ENCODE results near the gene RSPH6A. TPM values are rescaled to one million over a fixed set of nuclear protein-coding genes. Genes with fewer than 3 reads are reported as not detected.

RSPH6A gene
- total and polyA plus RNA-seq, 2 of the 13 experiments (the other 11 are each of a cell fraction or from before 2014, with no cell fraction given): 0.07 TPM; not detected in 1

- TF ChIP-seq GLI4 (CRISPR knock-in tag; IDR thresholded peaks at IDR 0.05; ENCODE audit: borderline replicate concordance) (no peak), ZNF674 (CRISPR knock-in tag; IDR thresholded peaks at IDR 0.05; ENCODE audit: low read depth) (no peak), TOE1 (CRISPR knock-in tag; IDR thresholded peaks at IDR 0.05) (peak; percentile 62; the same call in 1 of the 2 replicates), MAF1 (CRISPR knock-in tag; IDR thresholded peaks at IDR 0.05; ENCODE audit: borderline replicate concordance) (0 out of 2 replicates have a peak, but pooled peaks have one; percentile 63), ZNF121 (CRISPR knock-in tag; IDR thresholded peaks at IDR 0.05) (no peak), ERF (CRISPR knock-in tag; IDR thresholded peaks at IDR 0.05) (peak; percentile 84; the same call in 1 of the 2 replicates), ZMAT5 (CRISPR knock-in tag; IDR thresholded peaks at IDR 0.05; ENCODE audit: borderline replicate concordance, low read depth) (0 out of 2 replicates have a peak, but pooled peaks have one; percentile 33), ATF1 (CRISPR knock-in tag; IDR thresholded peaks at IDR 0.05) (no peak), ZMYM3 (CRISPR knock-in tag; IDR thresholded peaks at IDR 0.05) (0 out of 2 replicates have a peak, but pooled peaks have one; percentile 30), MEIS1 (CRISPR knock-in tag; IDR thresholded peaks at IDR 0.05; ENCODE audit: borderline replicate concordance) (no peak; the same call in 1 of the 2 replicates)
Measured at GRCh38 chr19:45768984-45769782, 45.9 kb downstream of the RSPH6A start, which contains the start of gene SIX5 (continued).

DNA sequence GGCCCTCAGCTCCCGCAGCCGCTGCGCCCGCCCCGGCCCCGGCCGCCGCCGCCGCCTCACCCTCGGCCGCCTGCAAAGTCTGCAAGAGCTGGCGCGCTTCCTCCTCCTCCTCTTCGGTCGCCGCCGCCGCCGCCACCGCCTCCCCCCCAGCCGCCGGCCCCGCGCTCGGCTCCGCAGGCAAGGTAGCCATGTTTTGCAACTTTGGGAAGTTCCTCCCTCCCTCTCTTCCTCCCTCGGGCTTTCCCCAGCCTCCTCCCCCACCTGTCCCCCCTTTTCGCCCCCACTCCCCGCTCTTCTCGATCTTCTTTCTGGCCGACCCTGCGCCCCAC is 46.5 kb downstream of the RSPH6A start:
- H3K36me3 ChIP-seq (replicated peaks in 1 of 2; ENCODE audit: control insufficient read depth in 1 of 2, insufficient read depth in 2 of 2, low read length in 2 of 2): no peaks in the 10 kb centered on the region
- peak overlapping the region; percentile 91 for H3K27ac ChIP-seq (ENCODE audit: extremely low read length, insufficient read depth, low read length)
- ChIA-PET POLR2A (interaction anchor here (0.9 to 4.7 kb wide), 21 partner anchors 10 to 185 kb away, joined by 3 to 94 read pairs (median 9); partner anchors contain the start of genes DMPK, DMWD, FBXO46 and FOXA3), CTCF (ENCODE audit: low intra/inter-chr PET ratio, low total read pairs) (no interaction called here)
- TF ChIP-seq ZNF446 (CRISPR knock-in tag; IDR thresholded peaks at IDR 0.05) (no peak), YY1 (IDR thresholded peaks at IDR 0.05; ENCODE audit: insufficient read depth, insufficient replicate concordance, low read depth, low read length) (peak; percentile 48), ZNF841 (CRISPR knock-in tag; IDR thresholded peaks at IDR 0.05; ENCODE audit: borderline replicate concordance) (0 out of 2 replicates have a peak, but pooled peaks have one; percentile 55), SOX6 (IDR thresholded peaks at IDR 0.05) (no peak), SOX6 (CRISPR knock-in tag; IDR thresholded peaks at IDR 0.05) (no peak), ZNF296 (CRISPR knock-in tag; conservative IDR thresholded peaks at IDR 0.05) (no peak), ZNF672 (CRISPR knock-in tag; IDR thresholded peaks at IDR 0.05) (peak; percentile 72; the same call in 1 of the 2 replicates), REL (CRISPR knock-in tag; conservative IDR thresholded peaks at IDR 0.05) (peak; percentile 81)
- ATAC-seq (no peak), FAIRE-seq (no peak), DNase-seq (ENCODE audit: low spot score) (no peak)
- peak overlapping the region; percentile 93 for H3K4me2 ChIP-seq (ENCODE audit: low read depth, low read length)
- H4K20me1 ChIP-seq (ENCODE audit: insufficient read depth, low read length): no peaks in the 10 kb centered on the region
- peak overlapping the region; percentile 91 for H3K9ac ChIP-seq (ENCODE audit: insufficient read depth, low read depth, low read length)
- no peaks in the 10 kb centered on the region for H3K9me3 ChIP-seq (ENCODE audit: low read length)
- H3K4me1 ChIP-seq (ENCODE audit: insufficient read depth, low read length): peaks cover 16% of the 10 kb centered on the region
- H3K27me3 ChIP-seq (ENCODE audit: control insufficient read depth in 1 of 2, insufficient read depth in 2 of 2, low read length in 2 of 2): no peaks in the 10 kb centered on the region
- H3K79me2 ChIP-seq (ENCODE audit: insufficient read depth, low read length): peaks cover 3% of the 10 kb centered on the region
- no peak overlapping the region for H2AFZ ChIP-seq (ENCODE audit: low read length)
- under 1% methylated on average over 15 of the region's 33 CpGs for WGBS (ENCODE audit: low lambda C conversion rate)
- BruUV-seq (replicated peaks): no TSS peak
- in situ Hi-C loops (cut with HindIII; ENCODE audit: extremely low pct_ligation_motif_present, low pct_unique_long_range_greater_than_20kb) (no loop called here), intact Hi-C loops (cut with micrococcal nuclease; ENCODE audit: unreplicated experiment) (loop anchor here (2.0 to 5.0 kb wide), 2 partner anchors 36 to 76 kb away; partner anchors contain the start of genes FBXO46, MEIOSIN and QPCTL)
- peak overlapping the region; percentile 75 to 87 (median 76) for H3K4me3 ChIP-seq (replicated peaks in 1 of 3; ENCODE audit: insufficient read depth in 1 of 3, low read depth in 2 of 3, low read length in 3 of 3)

All from HepG2 (cell line).